MM.1S (cell line): Measurements from ENCODE around the gene TMOD1.
A peak's percentile ranks its signal among the peaks of the same experiment; 100 is the strongest.

Experiments
- DNase-seq: peaks from one replicate; pipeline ENCODE4 v3.0.0-alpha.2; 2015
- H2AFZ ChIP-seq: fragments of 300-600 bp; sonication (generic); 2 replicates; pipeline ENCODE4 v1.6.0; 2016; ENCODE audit warnings: antibody characterized with exemption, low read length
- H3F3A ChIP-seq: fragments of 300-600 bp; sonication (generic); 2 replicates; pipeline ENCODE4 v1.6.1; 2016; ENCODE audit warnings: mild to moderate bottlenecking, antibody characterized with exemption, low read length, moderate library complexity, mixed read lengths; ENCODE audit not compliant: insufficient read depth
- H3K27ac ChIP-seq: fragments of 300-600 bp; sonication (generic); 2 replicates; pipeline ENCODE4 v1.5.1; 2016; ENCODE audit warnings: mild to moderate bottlenecking, low read length
- H3K27me3 ChIP-seq: fragments of 300-600 bp; sonication (generic); replicated peaks from 2 replicates; pipeline ENCODE4 v1.6.0; 2016; ENCODE audit warnings: low read length; ENCODE audit not compliant: insufficient read depth
- H3K36me3 ChIP-seq: fragments of 300-600 bp; sonication (generic); replicated peaks from 2 replicates; pipeline ENCODE4 v1.6.1; 2016; ENCODE audit warnings: mild to moderate bottlenecking, low read length, mixed read lengths; ENCODE audit not compliant: insufficient read depth
- H3K4me1 ChIP-seq: fragments of 300-600 bp; sonication (generic); 2 replicates; pipeline ENCODE4 v1.6.1; 2016; ENCODE audit warnings: low read length, mixed read lengths
- H3K4me2 ChIP-seq: fragments of 300-600 bp; sonication (generic); 2 replicates; pipeline ENCODE4 v1.6.0; 2016; ENCODE audit warnings: low read depth, low read length
- H3K4me3 ChIP-seq: fragments of 300-600 bp; sonication (generic); 2 replicates; pipeline ENCODE4 v1.5.1; 2016; ENCODE audit warnings: low read length, mixed read lengths
- H3K79me2 ChIP-seq: fragments of 300-600 bp; sonication (generic); 2 replicates; pipeline ENCODE4 v1.6.1; 2016; ENCODE audit warnings: mixed run types, low read length, mixed read lengths
- H3K9ac ChIP-seq: fragments of 300-600 bp; sonication (generic); 2 replicates; pipeline ENCODE4 v1.6.1; 2016; ENCODE audit warnings: low read length, mixed read lengths
- H3K9me2 ChIP-seq: fragments of 300-600 bp; sonication (generic); replicated peaks from 2 replicates; pipeline ENCODE4 v1.6.1; 2016; ENCODE audit warnings: mild to moderate bottlenecking, low read length, mixed read lengths; ENCODE audit not compliant: insufficient read depth
- H3K9me3 ChIP-seq: fragments of 300-600 bp; sonication (generic); replicated peaks from 2 replicates; pipeline ENCODE4 v1.6.1; 2016; ENCODE audit warnings: mild to moderate bottlenecking, low read length, mixed read lengths; ENCODE audit not compliant: insufficient read depth
- H4K20me1 ChIP-seq: fragments of 300-600 bp; sonication (generic); 2 replicates; pipeline ENCODE4 v1.6.1; 2016; ENCODE audit warnings: mild to moderate bottlenecking, low read length, moderate library complexity, mixed read lengths; ENCODE audit not compliant: insufficient read depth
- EZH2 ChIP-seq: fragments of 300-600 bp; sonication (generic); optimal IDR thresholded peaks from 2 replicates; pipeline ENCODE3; 2017; ENCODE audit warnings: low read depth, mild to moderate bottlenecking, antibody characterized with exemption, low read length, mixed read lengths
- EZH2phosphoT487 ChIP-seq: fragments of 300-600 bp; sonication (generic); IDR thresholded peaks from 2 replicates; pipeline ENCODE4 v1.6.1; 2018; ENCODE audit warnings: antibody characterized with exemption, low read length
- TF ChIP-seq, protein P1 (sequence below): fragments of 300-600 bp; sonication (generic); IDR thresholded peaks from 2 replicates; pipeline ENCODE4 v1.5.1; 2016; ENCODE audit warnings: antibody characterized with exemption, low read length, mixed read lengths

Gene TMOD1

DNA sequence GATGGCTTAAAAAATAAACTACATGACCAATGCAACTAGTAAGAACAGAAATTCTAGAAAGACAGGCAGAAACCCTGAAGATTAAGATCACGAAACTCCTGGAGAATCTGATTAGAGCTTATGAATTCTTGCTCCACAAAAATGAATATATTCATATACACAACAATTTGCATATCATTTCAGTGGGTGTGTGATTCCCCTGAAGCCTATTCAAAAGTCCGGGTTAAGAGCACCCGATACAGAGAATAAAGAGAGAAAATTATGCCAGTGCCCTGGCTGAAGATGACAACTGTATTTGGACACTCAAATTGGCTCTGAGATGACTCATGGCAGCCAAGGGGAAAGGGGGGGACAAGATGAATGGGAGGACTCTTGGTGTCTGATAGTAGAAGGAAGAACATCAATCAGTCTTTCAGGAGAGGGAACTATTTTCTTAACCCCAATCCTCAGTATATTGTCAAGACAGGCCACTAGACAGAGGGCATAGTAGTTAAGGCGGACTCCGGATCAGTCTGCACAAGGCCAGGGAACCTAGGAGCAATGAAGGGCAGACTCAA lies 6.0 kb downstream of the TMOD1 start:
- TF ChIP-seq EZH2phosphoT487 = no peak
- no peak for TF ChIP-seq EZH2
- peaks cover 13% of the 10 kb centered on the region for H3K4me1 ChIP-seq

DNA sequence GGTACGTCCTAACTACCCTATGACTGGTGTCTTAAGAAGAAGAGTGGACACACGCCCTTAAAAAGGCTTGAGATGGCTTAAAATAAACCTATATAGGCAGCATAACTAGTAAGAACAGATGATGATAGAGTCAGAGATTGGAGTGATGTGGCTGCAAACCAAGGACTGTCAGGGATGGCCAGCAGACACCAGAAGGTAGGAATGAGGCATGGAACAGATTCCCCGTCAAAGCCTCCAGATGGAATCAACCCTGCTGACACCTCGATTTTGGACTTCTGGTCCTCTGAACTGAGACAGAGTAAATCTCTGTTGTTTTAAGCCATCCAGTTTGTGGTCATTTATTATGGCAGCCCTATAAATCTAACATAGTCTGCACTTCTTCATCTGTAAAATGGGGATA lies 7.4 kb downstream of the TMOD1 start:
- Histone ChIP-seq H3K9me3 (no peaks in the 10 kb centered on the region), H3K4me3 (no peak overlapping the region), H3K9ac (no peak overlapping the region), H3K9me2 (no peaks in the 10 kb centered on the region), H3K4me1 (peaks cover 13% of the 10 kb centered on the region), H3K79me2 (no peaks in the 10 kb centered on the region; the same call in 1 of the 2 replicates), H4K20me1 (no peaks in the 10 kb centered on the region), H3K36me3 (no peaks in the 10 kb centered on the region), H2AFZ (no peak overlapping the region), H3K27me3 (no peaks in the 10 kb centered on the region), H3K4me2 (no peak overlapping the region), H3F3A (no peaks in the 10 kb centered on the region), H3K27ac (no peak overlapping the region)
- no peak for DNase-seq
- TF ChIP-seq EZH2phosphoT487 = no peak
- no peak for TF ChIP-seq EZH2

More for the DNA sequence above, 6.0 kb downstream of the TMOD1 start:
- Histone ChIP-seq H3K9me2 (no peaks in the 10 kb centered on the region), H3K79me2 (no peaks in the 10 kb centered on the region; the same call in 1 of the 2 replicates), H2AFZ (no peak overlapping the region), H3K4me2 (no peak overlapping the region), H3K27ac (no peak overlapping the region), H3K9me3 (no peaks in the 10 kb centered on the region), H3K4me3 (no peak overlapping the region), H3K36me3 (no peaks in the 10 kb centered on the region), H4K20me1 (no peaks in the 10 kb centered on the region), H3K27me3 (no peaks in the 10 kb centered on the region), H3K9ac (no peak overlapping the region), H3F3A (no peaks in the 10 kb centered on the region)
- no peak for DNase-seq

DNA sequence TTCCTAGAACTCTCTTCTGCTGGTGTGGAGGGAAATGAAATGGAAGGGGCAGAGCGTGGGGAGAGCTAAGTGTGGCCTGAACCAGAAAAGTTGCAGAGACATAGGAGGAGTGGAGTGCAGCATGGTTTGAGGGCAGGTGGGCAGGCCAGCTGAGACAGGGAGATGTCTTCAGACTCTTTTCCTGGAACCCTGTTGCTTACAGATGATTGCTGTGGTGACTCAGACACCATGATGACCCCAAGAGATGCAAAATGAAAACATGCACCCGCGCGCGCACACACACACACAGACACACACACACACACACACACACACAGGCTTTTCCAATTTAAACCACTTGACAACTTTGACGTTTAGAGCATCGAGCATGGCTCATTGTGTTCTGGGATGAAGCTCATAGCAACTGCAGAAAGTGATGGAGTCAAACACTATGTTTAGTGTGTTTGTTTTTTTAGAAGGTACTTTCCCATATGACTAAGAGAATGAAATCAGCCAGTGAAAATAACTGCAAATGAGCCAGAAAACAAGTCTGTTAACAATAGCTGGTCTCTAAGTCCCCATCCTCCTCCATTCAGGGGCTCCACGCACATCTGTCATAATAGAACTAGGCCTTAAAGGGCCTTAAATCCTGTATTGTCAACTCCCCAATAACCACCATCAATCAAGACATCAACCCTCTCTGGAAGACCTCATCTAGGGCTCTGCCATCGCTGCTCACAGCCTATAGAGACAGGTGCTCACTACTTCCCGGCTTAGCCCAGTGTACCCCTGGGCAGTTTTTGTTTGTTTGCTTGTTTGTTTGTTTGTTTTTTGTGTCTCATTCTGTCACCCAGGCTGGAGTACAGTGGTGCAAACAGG lies 9.6 kb downstream of the TMOD1 start:
- Histone ChIP-seq H3K4me3 (no peak overlapping the region), H3K4me1 (peaks cover 13% of the 10 kb centered on the region), H3K9ac (no peak overlapping the region), H3K9me2 (no peaks in the 10 kb centered on the region), H3K36me3 (no peaks in the 10 kb centered on the region), H3K4me2 (peak overlapping the region; percentile 27; the same call in 1 of the 2 replicates), H3K27ac (no peak overlapping the region), H3K79me2 (no peaks in the 10 kb centered on the region), H4K20me1 (no peaks in the 10 kb centered on the region), H3K27me3 (no peaks in the 10 kb centered on the region), H3K9me3 (no peaks in the 10 kb centered on the region), H2AFZ (0 out of 2 replicates have a peak overlapping the region, but pooled peaks have one; percentile 9), H3F3A (no peaks in the 10 kb centered on the region)
- DNase-seq = peak; percentile 9
- TF ChIP-seq EZH2 (no peak), EZH2phosphoT487 (no peak)

DNA sequence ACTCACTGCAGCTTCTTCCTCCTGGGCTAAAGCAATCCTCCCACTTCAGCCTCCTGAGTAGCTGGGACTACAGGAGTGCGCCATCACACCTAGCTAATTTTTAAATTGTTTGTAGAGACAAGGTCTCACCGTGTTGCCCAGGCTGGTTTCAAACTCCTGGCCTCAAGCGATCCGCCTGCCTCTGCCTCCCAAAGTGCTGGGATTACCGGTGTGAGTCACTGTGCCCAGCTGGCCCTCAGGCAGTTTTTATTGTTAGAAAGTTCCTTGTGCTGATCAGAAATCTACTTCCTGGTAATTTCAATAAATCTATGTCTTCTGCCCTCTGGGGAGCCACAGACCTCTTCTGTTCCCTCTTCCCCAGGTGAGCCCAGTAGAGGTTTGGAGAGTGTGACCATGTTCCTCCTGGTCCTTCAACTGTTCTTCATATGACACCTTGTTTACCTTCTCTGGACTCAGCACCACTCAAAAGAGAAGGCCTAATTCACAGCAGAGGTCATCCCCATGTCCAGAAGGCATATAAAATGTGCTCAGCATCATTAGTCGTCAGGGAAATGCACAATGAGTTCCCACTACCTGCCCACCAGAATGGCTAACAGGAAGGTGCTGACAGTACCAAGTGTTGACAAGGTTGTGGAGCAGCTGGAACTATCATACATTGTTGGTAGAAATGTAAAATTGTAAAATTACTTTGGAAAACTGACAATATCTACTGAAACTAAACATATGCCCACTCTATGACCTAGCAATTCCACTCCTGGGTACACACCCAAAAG lies 10.4 kb downstream of the TMOD1 start:
- TF ChIP-seq EZH2phosphoT487 = no peak
- TF ChIP-seq, protein P1, sequence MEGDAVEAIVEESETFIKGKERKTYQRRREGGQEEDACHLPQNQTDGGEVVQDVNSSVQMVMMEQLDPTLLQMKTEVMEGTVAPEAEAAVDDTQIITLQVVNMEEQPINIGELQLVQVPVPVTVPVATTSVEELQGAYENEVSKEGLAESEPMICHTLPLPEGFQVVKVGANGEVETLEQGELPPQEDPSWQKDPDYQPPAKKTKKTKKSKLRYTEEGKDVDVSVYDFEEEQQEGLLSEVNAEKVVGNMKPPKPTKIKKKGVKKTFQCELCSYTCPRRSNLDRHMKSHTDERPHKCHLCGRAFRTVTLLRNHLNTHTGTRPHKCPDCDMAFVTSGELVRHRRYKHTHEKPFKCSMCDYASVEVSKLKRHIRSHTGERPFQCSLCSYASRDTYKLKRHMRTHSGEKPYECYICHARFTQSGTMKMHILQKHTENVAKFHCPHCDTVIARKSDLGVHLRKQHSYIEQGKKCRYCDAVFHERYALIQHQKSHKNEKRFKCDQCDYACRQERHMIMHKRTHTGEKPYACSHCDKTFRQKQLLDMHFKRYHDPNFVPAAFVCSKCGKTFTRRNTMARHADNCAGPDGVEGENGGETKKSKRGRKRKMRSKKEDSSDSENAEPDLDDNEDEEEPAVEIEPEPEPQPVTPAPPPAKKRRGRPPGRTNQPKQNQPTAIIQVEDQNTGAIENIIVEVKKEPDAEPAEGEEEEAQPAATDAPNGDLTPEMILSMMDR = no peak
- TF ChIP-seq EZH2 = no peak
- Histone ChIP-seq H3K27ac (no peak overlapping the region), H3K27me3 (no peaks in the 10 kb centered on the region), H4K20me1 (no peaks in the 10 kb centered on the region), H3K4me2 (no peak overlapping the region; the same call in 1 of the 2 replicates), H3K9me3 (no peaks in the 10 kb centered on the region), H3K36me3 (no peaks in the 10 kb centered on the region), H3K4me3 (no peak overlapping the region), H3K9me2 (no peaks in the 10 kb centered on the region), H2AFZ (no peak overlapping the region), H3K4me1 (peaks cover 13% of the 10 kb centered on the region), H3K9ac (no peak overlapping the region), H3F3A (no peaks in the 10 kb centered on the region), H3K79me2 (no peaks in the 10 kb centered on the region)
- DNase-seq = no peak
